HG02798 (cell line): ENCODE measurements around the gene DUSP2.
A peak's percentile ranks its signal among the peaks of the same experiment; 100 is the strongest.

ENCODE experiments used
- ATAC-seq: cut with Tn5 transposase; IDR thresholded peaks from one replicate; pipeline ENCODE4 v1.9.1; 2021; ENCODE audit warnings: mild to moderate bottlenecking; ENCODE audit not compliant: unreplicated experiment, poor library complexity

The DUSP2 gene, protein sequence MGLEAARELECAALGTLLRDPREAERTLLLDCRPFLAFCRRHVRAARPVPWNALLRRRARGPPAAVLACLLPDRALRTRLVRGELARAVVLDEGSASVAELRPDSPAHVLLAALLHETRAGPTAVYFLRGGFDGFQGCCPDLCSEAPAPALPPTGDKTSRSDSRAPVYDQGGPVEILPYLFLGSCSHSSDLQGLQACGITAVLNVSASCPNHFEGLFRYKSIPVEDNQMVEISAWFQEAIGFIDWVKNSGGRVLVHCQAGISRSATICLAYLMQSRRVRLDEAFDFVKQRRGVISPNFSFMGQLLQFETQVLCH

DNA sequence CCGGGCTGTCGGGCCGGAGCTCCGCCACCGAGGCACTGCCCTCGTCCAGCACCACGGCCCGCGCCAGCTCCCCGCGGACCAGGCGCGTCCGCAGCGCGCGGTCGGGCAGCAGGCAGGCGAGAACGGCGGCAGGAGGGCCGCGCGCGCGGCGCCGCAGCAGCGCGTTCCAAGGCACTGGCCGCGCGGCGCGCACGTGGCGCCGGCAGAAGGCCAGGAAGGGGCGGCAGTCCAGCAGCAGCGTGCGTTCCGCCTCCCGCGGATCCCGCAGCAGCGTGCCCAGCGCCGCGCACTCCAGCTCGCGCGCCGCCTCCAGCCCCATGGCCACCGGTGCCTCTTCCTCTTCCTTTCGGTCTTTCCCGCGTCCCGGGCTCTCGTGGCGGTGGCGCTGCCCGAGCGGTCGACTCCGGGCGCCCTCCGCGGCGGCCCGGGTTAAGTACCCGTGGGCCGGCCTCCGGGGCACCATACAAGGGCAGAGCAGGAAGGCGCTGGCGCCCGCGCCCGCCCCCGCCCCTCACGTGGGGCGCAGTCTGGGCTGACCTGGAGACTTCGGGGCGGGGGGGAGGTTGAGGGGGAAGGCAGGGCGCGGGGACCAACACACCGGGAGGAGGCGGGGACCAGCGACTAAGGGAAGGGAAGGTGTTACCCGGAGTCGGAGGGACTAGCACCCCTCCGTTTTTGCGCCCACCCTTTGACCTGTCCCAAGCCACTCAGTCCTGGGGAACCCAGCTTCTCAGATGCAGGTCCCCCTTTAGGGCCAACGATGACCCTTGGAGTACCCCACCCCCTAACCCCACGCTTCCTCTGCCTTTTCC lies at the start of gene DUSP2:
Gene DUSP2 (minus strand): TSS at position 405 of the 812 bp plus-strand sequence. CDS start 86 bp downstream, at position 319.
- peak; percentile 64 for ATAC-seq

DNA sequence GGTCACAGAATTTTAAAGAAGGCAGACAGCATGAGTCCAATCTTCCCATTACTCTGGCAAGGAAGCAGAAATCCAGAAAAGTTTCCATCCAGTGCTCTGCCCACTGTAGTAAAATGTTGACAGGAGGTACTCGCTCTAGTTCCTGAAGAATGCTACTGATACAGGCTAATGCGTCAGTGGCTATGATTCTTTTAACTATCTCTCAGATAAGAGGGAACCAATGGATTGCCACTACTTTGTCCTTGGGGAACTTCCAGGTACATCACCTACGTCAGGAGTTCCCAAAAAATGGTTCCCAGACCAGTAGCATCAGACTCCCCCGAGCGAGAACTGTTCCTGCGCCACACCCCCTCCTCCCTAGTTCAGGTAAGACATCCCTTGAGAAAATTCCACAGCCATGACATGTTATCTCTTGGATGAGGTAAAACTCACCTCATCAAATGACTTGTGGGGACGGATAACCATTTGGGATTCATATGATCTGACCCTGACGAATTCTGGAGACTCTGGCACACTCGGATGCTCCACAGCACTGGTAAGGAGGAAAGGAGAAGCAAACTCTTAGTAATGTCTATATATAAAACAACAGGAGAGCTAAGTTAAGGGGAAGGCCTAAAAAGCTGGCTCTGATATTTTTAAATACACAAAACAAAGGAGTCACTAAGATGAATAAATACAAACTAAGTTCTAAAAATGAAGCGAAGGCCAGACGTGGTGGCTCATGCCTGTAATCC lies 46.9 kb upstream of the DUSP2 start:
- ATAC-seq = no peak

DNA sequence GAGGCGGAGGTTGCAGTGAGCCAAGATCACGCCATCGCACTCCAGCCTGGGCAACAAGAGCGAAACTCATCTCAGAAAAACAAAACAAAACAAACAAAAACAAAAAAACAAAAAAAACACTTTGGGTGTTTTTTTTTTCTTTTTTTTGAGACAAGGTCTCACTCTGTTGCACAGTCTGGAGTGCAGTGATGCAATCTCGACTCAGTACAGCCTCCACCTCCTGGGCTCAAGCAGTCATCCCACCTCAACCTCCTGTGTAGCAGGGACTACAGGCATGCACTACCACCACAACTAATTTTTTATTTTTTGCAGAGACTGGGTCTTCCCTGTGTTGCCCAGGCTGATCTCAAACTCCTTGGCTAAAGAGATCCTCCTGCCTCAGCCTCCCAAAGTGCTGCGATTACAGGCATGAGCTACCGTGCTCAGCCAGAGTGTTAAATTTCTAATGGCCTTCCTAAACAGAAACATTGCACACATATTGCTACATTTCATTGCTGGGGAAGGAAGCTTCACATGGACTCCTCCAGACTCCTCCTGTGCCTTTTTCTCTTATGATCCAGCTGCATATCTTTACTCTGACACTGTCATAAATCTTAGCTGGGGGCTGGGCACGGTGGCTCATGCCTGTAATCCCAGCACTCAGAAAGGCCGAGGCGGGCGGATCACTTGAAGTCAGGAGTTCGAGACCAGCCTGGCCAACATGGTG lies 43.7 kb upstream of the DUSP2 start:
- ATAC-seq = no peak

DNA sequence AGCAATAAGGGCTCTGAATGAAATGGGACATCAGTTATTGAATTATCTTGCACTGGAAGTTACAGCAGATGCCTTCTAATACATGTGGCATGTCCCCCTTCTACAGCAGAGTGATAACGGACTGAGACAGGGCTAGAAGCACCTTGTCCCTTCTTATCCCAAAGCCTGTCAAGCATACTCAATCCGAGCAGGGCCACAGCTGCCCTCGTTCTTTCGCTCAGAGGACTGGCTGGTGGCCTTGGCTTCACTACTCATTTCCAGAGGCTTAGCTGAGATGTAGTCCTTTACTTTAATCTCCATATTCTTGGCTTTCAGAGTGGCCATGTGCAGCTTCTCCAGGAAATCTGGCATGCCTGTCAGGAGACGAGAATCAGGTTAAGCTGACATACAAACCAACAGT lies 41.3 kb upstream of the DUSP2 start:
- ATAC-seq = no peak

DNA sequence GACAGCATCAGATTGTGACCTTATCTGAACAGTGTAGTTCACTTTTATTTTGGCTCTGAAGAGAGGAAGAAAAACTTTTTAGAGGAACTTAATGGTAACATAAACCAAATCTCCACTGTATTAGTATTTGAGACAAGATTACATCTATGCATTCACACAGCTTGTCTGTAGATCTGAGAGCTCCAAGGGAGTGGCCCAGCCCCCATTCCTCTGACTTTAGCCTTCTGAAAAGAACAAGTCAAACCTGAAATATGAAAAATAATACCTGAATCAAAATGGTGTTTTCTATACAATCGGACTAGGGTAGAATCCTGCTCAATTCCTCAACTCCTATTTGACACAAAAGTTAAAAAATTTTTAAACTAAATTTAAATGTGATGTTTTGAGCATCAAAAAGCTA lies 40.3 kb upstream of the DUSP2 start:
- ATAC-seq = no peak

DNA sequence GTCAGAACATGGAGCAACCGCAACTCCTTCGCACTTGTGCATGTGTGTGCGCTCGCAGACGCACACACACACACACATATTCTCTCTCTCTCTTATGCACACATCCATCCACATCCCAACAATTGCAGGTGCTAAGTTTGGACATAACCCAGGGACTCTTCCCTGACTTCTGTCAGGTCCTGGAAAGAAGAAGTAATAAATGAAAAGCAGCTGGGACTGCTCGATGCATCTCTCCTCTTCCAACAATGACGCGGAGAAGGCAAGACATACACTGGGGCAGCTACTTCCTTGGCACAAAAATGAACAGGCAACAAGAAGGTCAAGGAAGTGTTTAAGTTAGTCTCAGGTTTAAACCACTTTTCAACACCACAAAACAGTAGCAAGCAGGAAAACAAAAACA lies 39.7 kb upstream of the DUSP2 start:
- ATAC-seq = no peak

DNA sequence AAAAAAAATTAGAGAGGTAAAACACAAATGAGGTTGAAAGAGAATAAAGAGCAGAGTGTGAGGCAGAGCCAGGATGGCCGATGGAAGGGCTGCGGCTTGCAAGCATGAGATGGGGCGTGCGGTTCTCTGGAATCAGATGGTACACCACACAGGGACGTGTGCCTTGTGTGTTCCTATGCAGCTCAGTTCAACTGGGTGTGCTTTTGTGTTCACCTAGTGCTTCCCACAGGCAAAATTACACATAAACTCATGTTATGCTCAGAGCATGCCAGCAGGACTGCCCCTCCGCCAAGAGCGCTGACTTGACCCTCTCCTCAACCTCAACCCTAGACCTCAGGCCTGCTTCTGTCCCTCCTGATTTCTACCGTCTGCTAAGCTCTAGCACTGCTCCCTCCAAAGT lies 38.9 kb upstream of the DUSP2 start:
- ATAC-seq = no peak

DNA sequence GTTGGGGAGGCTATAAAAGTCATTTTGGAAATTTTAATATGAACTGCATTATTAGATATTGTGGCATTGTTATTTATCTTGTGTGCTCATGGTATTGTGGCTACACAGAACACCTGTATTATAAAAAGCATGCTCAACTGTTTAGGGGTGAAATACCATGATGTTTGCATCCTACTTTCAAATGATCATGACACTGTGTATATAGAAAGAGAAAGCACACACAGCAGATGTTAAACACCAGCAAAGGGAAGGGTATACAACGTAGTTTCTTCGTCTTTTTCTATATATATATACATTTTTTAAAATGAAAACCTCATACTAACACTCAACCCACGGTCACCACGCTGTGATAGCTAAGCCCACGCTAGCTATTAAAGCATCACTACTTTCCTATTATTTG lies 36.3 kb upstream of the DUSP2 start:
- ATAC-seq = peak; percentile 51

DNA sequence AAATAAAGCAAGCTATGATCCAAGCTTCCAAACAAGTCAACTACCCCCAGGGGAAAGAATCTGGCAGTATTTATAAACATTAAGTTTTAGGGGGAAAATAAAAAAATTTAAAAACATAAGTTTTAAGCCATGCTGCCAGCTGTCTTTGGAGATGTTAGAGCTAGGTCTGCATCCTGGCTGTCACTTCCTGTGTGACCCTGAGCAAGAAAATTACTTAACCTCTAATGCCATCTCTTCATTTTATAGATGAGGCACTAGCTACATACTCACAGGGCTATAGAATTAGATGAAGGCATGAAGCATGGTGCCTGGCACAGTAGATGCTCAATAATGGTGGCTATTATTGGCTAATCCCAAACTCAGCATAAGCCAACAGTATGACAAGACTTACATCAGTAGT lies 35.3 kb upstream of the DUSP2 start:
- ATAC-seq = no peak

DNA sequence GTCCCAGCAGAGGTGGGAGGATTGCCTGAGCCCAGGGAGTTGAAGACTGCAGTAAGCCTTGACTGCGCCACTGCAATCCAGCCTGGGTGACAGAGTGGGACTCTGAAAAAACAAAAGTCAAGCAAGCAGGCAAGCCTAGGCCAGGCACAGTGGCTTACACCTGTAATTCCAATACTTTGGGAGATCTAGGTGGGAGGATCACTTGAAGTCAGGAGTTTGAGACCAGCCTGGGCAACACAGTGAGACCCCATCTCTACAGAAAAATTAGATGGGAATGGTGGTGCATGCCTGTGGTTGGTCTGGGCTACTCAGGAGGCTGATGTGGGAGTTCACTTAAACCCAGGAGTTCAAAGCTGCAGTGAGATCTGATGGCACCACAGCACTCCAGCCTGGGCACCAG lies 34.8 kb upstream of the DUSP2 start:
- no peak for ATAC-seq

DNA sequence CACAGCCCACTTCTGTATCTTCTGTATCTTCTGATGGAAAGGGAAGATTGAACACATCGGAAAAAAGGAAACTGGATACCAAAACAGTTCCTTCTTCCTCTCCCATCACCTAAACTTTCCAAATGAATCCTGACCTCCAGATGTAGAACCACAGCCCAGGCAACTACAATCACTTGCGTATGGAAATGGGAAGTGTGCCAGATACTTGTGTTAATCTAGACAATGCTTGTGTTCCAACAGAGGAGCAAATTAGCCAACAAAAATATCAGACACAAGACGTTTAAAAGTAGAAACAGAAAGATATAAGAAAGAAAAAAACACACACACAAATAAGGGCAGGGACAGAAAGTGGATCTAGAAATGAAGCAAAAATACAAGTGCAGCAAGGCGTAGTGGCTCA lies 31.4 kb upstream of the DUSP2 start:
- ATAC-seq = no peak

DNA sequence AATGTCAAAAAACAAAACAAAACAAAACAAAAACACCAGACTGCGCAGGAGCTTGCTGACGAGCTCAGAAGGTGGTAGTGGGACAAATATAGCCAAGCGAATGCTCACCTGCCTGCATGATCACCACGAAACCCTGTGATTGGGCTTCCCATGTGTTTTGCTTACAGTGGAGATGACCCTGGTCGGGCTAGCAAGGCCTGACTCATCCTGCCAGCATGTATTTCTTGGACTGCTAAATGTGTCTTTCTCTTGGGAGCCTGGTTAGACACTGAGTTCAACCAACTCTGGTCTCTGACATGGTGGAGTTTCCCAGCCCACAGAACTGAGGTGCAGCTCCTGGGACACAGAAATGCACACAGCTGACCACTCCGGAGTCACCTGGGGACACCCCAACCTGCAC lies 30.7 kb upstream of the DUSP2 start:
- no peak for ATAC-seq

DNA sequence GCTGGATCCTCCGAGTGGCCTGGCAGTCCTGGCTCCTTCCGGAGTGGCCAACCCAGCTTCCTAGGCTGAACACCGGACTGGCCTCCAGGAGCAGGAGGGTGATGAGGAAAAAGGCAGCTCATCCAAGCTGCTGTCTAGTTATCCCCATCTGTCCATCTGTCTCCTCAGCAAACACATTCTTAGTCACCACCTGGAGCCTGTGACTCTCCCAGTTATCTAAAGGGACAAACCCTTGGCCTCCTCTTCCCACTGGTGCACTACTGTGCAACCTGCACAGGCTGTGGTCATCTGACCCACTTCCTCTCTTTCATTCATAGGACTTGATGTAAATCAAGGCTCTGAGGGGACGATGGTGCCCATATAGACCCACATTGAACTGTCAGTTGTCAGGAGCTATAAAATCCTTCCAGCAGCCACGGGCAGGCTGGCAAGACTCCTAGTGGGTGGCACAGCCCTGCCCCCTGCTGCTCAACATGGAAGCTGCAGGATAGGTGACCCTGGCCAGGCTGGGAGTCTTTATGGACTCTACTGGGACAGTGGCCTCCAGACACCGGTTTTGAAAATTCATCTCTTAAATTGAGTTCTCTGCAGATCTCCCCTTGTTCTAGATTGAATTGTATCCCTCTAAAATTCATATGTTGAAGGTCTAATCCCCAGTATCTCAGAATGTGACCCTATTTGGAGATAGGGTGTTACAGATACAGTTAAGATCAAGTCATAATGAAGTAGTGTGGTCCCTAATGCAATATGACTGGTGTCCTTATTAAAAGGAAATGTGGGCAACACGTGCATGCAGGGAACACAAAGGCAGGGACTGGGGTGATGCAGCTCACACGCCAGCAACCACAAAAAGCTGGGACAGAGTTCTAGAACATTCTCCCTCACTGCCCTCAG lies 29.3 kb upstream of the DUSP2 start:
- peak; percentile 79 for ATAC-seq

DNA sequence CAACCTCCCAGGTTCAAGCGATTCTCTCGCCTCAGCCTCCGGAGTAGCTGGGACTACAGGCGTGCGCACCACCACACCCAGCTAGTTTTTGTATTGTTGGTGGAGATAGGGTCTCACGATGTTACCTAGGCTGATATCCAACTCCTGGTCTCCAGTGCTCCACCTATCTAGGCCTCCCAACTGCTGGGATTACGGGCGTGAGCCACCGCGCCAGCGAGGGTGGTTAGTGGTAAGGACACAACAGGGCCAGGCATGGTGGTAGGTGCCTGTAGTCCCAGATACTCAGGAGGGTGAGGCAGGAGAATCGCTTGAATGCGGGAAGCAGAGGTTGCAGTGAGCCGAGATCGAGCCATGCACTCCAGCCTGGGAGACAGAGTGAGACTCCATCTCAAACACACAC lies 26.6 kb upstream of the DUSP2 start:
- ATAC-seq = no peak

DNA sequence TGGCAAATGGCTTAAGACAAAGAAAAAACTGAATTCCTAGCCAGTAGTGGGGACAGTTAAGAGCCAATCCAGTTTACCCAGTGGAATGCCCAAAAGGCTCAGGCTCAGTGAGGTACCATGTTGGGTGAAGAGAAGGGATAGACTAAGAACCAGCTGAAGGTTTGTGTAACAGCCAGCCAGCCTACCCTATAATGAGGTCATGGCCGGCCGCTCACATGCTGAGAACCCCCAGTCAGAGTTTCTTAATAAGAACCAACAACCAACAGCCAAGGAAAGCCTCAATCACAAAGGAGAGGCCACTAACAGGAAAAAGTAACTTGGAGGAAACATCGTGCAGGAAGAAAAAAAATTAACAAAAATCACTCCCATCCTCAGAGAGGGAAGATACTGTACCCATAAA lies 25.4 kb upstream of the DUSP2 start:
- ATAC-seq = no peak

DNA sequence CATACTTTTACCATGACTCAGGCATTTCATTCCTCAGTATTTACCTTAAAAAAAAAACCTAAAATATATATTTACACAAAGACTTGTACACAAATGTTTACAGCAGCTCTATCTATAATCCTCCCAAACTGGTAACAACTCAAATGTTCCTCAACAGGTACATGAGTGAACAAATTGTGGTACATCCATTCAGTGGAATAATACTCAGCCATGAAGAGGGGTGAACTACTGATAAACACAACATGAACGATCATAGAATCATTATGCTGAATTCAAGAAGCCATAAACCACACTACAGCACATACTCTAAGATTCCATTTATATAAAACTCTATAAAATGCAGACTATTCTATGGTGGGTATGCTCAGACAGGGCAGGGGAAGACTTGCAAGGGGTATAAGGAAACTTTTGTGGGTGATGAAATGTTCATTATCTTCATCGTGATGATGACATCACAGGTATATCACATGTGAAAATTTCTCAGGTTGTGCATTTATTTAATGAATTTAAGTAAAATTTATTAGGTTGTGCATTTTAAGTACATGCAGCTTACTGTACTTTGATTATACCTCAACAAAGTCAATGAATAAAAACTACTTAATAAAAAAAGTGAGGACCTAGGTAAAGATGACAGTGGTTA lies 24.7 kb upstream of the DUSP2 start:
- ATAC-seq = no peak

DNA sequence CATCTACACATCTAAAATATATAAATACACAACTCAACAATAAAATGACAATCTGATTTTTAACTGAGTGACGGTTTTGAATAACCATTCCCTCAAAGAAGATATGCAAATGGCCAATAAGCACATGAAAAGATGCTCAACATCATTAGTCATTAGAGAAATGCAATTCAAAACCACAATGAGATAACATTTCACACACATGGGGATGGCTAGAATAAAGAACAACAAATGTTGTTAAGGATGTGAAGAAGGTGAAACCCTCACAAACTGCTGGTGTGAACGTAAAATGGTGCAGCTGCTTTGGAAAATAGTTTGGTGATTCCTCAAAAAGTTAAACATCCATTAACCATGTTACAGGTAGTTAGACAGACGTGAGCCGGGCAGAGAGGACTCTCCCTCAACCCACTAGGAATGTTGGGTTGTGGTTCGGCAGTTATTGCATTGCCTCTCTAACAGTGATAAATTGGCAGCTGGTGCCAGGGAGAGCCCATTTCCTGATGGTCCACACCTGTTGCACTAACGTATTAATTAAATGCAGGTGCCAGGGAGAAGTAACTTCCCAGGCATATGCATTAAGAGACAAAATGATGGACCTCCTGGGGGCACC lies 22.3 kb upstream of the DUSP2 start:
- ATAC-seq = no peak

DNA sequence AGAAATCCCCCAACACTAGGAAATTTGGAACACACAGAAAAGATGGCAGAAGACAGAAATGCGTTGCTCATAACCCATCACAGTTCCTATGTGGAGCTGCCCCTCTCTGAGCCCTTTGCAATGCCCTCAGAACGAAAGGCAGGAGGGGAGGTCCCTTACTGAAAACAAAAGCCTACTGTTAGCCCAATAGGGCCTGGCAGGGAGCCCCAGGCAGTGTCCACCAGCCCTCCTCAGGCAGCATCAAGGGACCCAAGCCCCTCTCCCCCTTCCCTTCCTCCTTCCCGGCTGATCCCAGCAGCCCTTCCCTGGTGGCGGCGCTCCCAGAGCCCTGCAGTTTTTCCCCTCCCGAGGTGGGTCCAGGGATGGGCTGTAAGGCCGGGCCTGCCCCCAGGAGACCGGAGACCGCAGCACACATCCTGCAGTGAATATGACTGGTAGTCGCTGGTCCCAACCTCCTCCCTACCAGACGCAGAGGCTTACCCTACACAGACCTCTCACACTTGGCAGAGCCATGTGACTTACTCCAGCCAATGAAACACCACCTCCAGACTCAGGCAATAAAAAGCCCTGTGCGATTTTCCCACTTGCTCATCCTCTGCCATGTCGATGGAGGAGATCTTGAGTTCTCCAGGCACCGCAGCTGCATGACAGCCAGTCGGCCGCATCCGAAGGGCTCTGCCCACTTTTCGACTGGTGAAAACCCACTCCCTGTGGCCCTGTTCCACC lies 19.4 kb upstream of the DUSP2 start:
- peak; percentile 82 for ATAC-seq
